HG02678 (cell line): ENCODE data around the gene TNFRSF14.

Experiments used
- ATAC-seq: cut with Tn5 transposase; IDR thresholded peaks from one replicate; pipeline ENCODE4 v1.9.1; 2021; ENCODE audit warnings: mild to moderate bottlenecking, moderate library complexity; ENCODE audit not compliant: unreplicated experiment

TNFRSF14 gene

DNA sequence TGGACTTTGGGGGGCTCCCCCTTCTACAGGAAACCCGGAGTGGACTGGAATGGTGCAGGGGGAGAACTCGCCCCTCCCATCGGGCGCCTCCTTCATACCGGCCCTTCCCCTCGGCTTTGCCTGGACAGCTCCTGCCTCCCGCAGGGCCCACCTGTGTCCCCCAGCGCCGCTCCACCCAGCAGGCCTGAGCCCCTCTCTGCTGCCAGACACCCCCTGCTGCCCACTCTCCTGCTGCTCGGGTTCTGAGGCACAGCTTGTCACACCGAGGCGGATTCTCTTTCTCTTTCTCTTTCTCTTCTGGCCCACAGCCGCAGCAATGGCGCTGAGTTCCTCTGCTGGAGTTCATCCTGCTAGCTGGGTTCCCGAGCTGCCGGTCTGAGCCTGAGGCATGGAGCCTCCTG is at the start of gene TNFRSF14:
Gene TNFRSF14 (plus strand): TSS at position 95 of the 401 bp plus-strand sequence. CDS start 294 bp downstream, at position 389.
- ATAC-seq: no peak

DNA sequence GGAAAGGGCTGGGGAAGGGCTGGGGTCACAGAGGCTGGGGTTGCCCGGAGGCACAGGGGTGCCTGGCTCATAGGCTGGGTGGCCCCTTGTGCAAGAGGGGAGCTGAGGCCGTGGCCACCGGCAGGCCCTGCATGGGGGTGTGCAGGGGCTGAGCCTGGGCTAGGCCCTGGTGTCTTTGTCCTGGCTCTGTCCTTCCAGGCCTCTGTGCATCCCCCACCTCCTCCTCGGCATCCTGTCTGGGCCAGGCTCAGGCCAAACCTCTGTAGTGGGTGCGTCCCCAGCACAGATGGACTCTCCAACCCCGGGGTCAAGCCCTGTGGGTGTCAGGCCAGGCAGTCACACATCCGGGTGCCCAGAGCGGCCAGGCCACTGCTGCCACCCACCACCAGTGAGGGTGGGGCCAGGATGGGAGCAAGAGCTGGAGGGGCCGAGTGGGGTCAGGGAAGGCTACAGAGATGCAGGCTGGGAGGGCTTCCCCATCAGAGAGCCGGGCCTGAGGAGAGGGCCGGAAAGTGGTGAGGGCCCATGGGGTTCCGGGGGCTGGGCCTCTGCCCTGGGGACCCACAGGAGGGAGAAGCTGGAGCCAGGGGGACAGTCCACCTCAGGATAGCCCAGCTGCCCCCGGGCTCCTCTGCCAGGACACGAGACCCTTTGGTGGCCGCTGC is 49.1 kb upstream of the TNFRSF14 start:
- no peak for ATAC-seq

DNA sequence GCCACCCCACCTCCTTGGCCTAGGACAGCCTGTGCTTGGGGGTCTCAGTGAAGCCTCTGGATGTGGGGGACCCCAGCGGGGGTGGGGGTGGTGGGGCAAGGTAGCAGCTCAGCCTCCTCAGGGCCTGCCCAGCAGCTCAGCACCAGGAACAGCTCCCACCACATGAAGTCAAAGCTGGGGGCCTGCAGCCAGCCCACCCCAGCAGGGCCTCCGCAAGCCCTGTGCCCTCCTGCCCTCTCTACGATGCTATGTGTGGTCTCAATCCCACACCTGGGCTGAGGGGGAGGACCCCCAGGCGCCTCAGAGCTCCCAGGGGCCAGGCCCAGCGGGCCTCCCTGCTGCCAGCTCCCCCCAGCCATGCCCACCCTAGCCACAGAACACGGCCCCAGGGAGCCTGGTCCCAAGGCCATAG is 48.4 kb upstream of the TNFRSF14 start:
- ATAC-seq: no peak

DNA sequence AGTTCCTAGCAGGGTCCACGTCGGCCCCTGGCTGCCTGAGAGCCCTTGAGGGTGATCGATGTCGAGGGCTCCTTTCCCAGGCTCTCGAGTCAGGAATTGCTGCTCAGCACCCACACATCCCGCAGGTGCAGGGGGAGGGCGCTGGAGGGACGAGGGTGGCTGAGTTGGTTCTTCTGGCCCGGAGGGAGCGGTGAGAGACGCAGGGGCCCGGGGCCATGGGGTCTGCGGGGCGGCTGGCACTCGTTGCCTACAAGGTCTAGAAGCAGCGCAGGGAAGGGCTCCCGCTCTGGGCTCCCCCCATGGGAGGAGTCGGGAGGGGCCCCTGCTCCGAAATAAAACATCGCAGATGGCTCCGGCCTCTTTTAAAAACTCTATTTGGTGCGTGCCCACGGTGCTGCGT is 48.0 kb upstream of the TNFRSF14 start:
- ATAC-seq: no peak

DNA sequence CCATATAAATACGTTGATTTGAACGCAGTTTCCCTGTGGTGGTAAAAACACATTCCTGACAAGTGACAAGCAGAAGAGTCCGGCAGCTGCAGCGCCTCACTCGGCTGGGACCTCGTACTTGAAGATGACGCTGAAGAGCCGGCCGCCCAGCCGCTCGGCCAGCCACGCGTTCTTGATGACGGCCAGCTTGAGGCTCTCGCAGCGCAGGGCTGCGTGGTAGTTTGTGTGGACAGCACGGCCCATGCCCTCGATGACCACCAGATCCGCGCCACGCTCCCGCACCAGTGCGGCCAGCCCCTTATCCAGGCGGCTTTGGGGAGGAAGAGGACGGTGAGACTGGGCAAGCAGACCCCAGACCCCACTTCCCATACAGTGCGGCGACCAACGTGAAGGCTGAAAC is 47.4 kb upstream of the TNFRSF14 start:
- no peak for ATAC-seq

DNA sequence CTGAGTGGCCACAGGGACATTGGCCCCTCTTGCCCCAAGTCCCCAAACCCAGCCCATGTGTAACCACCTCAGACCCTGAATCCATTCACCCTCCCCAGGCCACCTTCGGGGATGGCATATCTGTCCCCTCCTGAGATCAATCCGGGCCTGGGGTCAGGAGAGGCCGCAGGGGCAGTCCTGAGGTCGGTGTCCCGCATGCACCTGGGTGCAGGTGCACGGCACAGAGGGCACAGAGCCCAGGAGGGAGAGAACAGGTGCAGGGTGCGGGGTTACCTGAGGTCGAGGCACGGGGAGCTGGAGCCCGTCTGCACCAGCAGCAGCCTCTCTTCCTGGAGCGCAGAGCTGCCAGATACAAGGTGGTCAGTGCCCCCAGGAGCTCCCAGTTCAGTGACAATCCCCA is 46.6 kb upstream of the TNFRSF14 start:
- ATAC-seq: no peak

DNA sequence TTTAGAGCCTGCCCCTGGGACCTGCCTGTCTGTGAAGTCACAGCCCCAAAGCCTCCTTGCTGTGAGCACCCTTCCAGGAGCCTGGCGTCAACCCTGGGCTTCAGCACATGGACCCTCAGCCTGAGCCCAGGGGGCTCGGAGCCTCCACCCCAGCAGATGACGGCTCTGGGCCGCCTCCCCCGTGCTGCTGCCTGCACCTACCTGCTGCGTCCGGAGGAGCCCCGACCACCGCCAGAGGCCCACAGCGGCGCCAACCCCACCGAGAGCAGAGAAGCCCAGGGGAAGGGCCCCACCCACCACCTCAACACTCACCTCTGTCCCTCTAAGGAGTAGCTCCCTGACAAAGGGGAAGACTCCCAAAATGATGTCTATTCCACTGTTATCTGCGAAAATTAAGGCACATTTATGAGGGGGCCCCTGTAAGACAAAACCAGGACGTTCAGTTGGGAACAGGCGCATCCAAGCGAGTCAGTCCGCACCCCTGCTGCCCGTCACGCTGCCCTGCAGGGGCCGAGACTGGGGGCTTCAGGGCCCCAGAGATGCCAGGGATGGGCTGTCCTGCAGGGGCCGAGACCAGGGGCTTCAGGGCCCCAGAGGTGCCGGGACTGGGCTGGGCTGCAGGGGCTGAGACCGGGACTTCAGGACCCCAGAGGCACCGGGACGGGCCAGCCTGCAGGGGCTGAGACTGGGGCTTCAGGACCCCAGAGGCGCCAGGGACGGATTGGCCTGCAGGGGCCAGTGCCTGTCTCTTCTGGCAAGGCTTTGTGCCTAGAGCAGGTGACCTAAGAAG is 45.6 kb upstream of the TNFRSF14 start:
- no peak for ATAC-seq

DNA sequence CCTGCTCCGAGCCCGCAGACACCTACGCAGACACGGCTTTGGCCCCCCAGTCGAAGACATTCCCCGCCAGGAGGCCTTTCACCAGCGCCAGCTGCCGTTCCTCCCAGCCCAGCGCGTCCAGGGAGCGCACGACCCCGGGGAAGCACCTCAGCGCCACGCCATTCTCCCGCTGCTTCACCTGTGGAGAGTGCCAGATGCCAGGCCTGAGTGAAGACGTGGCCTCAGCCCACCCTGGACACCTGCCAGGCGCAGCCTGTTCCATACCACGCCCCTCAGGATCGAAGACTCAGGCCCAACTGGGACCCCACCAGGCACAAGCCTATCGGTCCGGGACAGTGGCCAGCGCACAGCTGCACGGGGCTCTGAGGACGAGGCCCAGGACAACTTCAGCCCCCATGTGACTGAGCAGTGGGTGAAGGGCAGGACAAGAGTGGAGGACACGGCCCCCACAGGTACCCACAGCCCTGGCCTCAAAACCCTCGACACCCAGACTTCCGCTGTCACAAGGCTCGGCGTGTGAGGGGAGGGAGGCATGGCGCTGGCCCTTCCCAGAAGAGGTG is 43.2 kb upstream of the TNFRSF14 start:
- no peak for ATAC-seq

DNA sequence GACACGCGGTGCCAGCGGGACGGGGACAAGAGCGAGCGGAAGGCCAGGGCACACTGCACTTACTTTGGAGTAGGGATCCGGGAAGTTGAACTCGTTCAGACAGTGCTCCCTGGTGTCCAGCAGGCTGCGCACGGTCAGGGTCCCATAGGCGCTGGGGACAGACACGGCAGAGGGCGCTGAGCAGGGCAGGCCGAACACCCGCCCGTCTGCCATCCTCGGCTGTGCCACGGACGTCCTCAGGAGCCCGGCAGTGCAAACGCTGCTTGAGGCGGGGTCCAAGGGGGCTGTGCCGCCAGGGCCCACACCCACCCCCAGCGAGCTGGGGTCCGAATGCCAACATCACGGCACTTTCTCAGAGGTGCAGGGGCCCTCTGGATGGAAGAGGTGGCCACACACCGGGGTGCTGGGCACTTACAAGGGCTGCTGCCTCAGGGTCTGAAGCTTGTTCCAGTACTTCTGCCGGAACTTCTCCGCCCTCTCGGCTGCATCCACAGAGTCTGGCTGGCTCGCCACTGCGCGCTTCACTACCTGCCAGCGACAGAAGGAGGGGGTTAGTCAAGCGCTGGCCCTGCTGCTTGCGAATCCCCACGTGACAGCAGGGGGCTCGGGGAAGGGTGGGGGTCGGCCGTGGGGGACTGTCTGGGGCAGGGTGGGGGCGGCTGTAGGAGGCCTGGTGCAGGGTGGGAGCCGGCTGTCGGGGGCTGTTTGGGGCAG is 42.1 kb upstream of the TNFRSF14 start:
- no peak for ATAC-seq

DNA sequence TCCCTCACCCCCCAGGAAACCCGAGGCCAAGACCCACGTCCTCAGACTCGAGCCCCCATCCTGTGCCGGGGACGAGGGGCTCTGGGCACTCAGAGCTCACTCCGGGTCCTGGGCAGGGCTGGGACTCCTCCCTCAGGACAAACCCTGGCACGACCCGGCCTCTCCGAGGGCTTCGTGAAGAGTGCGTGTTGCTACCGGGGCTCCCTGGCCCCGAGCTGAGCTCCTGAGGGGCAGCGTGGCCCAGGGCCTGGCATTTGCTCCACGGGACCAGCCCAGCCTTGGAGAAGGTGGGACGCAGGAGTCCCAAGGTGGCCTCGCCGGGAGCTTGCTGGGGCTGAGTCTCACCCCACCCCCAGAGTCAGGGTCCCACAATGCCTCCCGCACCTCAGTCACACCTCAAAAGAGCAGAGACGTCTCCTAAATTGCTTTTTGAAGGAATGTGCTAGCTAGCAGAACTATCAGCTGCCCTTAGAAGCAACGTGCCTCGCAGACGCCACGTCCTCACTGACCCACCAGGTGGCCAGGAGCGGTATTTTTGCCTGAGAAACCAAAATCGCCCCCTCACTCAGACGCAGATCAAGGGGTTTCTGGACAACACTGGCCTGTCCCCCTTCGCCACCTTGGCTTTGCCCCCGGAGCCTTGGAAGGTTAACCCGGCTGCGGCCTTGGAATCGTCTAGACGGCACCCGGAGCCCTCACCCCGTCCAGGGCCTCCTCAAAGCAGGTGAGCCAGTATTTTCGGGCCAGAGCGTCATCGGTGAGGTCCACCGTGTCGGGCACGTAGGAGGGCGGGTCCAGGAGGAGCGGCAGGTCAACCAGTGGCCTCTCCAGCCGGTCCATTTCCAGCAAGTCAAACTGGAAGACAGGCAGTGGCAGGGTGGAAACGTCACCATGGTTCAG is 41.1 kb upstream of the TNFRSF14 start:
- ATAC-seq: no peak

DNA sequence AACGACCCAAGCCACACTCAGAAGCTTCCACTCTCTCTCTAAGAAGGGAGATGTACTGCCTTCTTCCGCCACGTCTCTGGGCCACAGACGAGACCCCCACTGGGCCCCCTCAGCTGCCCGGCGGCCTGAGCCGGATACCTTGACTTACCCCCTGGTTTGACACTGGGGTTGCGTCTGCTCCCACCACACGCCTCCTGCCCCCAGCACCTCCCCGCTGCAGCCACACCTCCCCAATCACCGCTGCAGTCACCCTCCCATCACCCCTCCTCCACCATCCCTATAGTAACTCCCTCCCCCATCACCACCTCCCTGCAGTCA is 40.4 kb upstream of the TNFRSF14 start:
- no peak for ATAC-seq

DNA sequence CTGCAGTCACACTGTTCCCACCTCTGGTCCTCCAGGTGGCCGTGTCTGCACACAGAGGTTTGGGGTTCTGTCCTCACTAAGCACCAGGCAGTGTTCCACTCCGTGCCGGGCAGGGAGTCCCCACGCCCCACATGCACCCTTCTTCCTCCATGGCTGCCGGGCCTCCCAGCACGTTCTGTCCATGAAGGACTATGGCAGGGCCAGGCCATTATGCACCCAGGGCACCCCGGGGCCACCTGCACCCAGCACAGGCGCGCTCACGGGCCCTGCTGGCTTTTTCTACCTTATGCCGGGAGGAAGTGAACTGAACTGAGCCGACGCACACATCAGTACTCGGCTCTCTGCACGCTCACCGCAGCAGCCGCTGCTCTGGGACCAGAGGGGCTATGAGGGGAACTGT is 40.0 kb upstream of the TNFRSF14 start:
- ATAC-seq: no peak

DNA sequence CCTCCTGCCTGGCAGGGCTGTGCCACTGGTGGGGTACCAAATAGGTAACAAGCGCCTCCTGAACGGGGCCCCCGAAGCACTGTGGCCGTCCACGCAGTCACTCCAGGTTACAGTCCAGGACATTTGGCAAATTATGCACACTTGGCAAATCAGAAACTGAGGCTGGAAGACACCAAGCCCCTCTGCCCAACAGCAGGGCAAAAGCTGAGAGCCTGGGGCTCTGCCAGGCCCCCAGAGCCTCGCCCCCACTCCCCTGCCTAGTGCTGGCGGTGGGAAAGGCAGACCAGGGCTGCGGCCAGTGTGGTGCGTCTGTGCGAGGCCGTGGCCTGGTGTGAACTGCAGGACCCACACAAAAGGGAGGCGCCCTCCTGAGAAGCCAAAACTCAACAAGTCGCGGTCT is 39.2 kb upstream of the TNFRSF14 start:
- ATAC-seq: no peak

DNA sequence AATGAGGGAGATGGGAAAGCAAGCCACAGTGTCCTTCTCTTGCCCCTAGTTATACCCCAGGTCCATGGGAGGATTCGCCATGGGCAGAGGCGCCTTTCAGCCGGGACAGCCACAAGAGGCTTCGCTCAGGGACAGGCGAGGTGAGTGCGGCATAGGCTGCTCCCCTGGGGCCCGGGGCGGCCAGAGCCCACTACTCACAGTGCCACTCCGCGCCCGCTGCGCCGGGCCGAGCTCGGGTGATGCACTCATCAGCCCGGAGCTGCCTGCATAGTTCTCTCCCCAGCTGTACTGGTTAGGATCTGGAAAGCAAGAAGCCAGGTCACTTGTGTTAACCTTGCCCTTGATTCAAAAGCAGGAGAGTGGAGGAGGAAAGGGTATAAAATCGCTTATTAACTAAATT is 38.2 kb upstream of the TNFRSF14 start:
- ATAC-seq: no peak

DNA sequence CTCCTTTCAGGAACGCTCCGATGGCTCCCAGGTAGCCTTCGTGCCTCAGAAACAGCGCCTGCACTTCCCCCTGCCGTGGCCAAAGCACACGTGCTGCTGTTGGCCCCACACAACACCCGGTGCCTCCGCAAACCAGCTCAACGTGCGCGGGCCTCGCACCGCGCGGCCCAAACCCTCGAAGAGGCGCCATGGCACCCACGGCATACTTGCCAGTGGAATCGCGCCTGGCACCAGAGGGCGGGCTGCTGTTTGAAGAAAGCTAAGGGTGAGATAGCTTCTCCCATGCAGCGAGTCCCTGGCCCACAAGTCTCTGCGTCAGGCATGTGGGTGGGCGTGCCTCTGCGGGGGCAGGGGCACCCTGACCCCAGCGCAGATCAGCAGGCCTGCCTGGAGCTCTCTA is 37.6 kb upstream of the TNFRSF14 start:
- ATAC-seq: no peak

DNA sequence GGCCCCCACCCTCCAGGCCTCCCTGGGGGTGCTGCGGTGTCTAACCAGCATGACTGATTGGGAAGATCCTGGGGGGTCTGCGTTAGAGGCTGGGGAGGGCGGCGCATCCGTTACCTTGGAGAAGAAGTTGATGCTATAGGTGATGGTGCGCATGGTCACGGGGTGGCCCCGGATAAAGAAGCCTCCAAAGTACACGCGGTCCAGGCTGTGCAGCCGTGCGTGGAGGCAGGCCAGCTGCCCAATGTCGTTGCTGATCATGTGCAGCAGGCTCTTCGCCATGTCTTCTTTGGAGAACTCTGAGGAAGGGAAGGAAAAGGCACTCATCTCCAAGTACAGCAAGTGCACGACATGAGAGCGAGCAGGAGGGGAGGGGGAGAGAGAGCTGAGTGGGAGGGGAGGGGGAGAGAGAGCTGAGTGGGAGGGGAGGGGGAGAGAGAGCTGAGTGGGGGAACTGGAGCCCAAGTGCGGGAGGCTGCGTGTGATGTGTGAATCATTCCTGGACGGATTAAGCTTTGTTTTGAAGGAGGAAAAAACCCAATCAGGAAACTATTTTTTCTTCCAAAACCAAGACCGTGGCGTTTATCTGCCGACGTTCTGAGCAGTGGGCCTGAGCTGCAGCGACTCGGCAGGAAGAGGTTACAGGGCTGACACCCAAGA is 37.0 kb upstream of the TNFRSF14 start:
- no peak for ATAC-seq

DNA sequence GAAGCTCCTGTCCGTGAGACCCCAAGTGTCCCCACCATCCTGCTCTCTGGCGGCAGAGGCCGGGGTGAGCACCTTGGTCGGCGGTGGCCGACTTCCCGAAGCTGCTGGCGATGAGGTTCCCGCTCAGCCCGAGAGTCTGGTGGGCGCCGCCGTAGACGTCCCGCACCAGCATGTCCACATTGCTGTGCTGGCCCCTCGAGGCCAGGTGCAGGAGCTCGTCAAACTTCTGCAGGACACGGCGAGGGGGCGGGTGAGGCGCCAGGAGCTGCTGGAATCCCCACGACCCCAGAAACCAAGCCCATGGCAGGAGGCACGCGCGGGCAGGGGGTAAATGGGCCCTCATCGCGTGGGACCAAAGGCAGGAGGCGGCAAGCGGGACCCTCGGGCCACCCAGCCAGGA is 36.4 kb upstream of the TNFRSF14 start:
- no peak for ATAC-seq

DNA sequence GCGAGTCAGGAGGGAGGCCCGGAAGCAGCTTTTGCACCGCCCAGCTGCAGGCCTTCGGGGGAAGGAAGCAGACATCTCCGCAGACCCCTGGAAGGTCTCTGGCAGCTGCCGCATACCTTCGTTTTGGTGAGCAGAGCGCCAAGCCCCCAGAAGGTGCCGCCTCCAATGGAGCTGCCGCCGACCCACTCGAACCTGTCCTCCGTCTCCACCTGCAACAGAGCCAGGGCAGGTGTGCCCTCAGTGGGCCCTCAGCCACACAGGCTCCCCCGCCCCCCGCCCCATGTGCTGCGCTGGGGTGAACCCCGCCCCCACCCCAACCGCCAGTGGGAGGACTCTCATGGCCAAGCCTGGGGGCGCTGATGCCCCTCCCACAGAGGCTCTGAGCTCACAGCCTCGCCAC is 36.0 kb upstream of the TNFRSF14 start:
- no peak for ATAC-seq

DNA sequence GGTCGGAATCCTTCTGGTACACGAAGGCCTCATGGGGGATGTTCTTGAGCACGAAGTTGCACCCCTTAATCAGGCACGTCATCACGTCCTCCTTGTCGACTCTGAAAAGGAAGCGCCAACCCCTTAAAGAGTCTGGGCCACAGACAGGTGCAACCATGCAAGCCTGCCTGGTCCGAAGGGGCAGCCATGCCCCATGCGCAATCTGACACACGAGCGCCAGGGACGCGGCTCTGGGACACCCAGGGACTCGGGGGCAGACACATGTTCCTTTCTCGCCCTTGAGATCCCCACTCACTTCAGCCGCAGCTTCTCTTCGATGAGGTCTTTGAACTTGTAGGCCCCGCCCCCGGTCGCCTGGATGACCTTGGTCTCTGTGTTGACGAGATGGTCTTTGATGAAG is 35.4 kb upstream of the TNFRSF14 start:
- no peak for ATAC-seq

DNA sequence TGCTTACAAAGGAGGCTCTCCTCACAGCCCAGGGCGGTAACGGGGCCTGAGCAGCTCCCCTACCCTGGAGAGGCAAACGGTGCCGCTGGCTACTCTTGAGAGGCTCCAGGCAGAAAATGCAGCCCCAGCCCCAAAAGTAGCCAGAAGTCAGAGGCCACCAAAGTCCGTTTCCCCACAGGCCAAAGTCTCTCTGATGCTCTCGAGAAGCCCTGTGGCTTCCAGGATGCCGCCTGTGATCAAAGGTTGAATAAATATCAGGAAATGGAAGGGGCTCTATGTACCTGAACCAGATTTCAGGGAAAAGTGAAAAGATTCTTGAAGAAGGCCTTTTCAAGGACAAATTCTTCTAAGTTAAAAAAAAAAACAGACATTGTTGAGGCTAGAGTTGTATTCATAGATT is 33.9 kb upstream of the TNFRSF14 start:
- ATAC-seq: no peak
